HL-60 (cell line): ENCODE results near the gene SHC3.

ENCODE experiments used
- DNase-seq, 2 experiments: peaks; one replicate each; pipeline ENCODE4 v3.0.0-alpha.2; 2010 to 2020; ENCODE audit warnings: low read depth in 1 of 2, low spot score in 1 of 2
- H3K27ac ChIP-seq: fragments of 250-450 bp; sonication (Bioruptor Pico); replicated peaks from 2 replicates; pipeline ENCODE4 v1.5.1; 2020; ENCODE audit warnings: mild to moderate bottlenecking, moderate library complexity
- H3K27me3 ChIP-seq: fragments of 250-450 bp; sonication (Bioruptor Pico); 2 replicates; pipeline ENCODE4 v1.5.1; 2021; ENCODE audit warnings: mild to moderate bottlenecking, moderate library complexity; ENCODE audit not compliant: insufficient read depth, poor library complexity, severe bottlenecking
- H3K4me3 ChIP-seq: replicated peaks from 2 replicates; pipeline ENCODE4 v1.5.1; 2011; ENCODE audit warnings: mild to moderate bottlenecking, control low read depth, low read length; ENCODE audit not compliant: insufficient read depth
- GABPA ChIP-seq: IDR thresholded peaks from 2 replicates; pipeline ENCODE4 v1.6.1; 2012; ENCODE audit warnings: low read depth
- POLR2AphosphoS5 ChIP-seq: IDR thresholded peaks from 2 replicates; pipeline ENCODE4 v1.6.1; 2012; ENCODE audit warnings: low read depth
- REST ChIP-seq: IDR thresholded peaks from 2 replicates; pipeline ENCODE4 v1.6.1; 2012; ENCODE audit warnings: low read depth; ENCODE audit not compliant: insufficient replicate concordance
- SPI1 ChIP-seq: IDR thresholded peaks from 2 replicates; pipeline ENCODE4 v1.6.1; 2012; ENCODE audit warnings: low read depth, mild to moderate bottlenecking, borderline replicate concordance
- TF ChIP-seq, protein P1 (sequence below): IDR thresholded peaks from one replicate; pipeline ENCODE4 v1.5.1; 2011; ENCODE audit warnings: low read length, control low read depth, inconsistent platforms; ENCODE audit not compliant: insufficient read depth

The SHC3 gene

DNA sequence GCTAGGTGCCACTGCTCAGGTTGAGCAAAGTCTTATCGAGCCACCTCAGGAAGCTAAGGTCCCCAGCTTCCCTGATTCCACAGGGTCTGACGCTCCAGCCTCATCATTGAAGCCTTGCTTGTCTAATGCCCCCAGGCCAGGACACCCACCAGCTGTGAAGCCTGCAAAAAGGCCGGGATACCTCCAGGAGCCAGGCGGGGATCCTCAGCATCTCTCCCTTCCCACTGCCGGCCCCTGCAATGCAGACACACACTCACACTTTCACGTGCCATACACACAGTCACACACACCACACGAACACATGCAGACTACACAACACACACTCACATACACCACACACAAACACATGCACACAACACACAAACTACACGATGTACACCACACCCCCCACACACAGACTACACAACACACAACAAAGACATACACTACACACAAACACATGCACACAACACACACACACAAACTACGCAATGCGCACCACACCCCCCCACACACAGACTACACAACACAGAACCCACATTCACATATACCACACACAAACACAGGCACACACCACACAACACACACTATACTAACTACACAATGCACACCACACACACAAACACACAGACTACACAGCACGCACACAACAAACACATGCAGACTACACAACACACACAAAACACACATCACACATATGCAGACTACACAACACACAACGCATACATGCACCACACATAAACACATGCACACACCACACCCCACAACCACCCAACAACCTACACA, 205.2 kb downstream of the SHC3 start:
- Histone ChIP-seq H3K27me3 (no peaks in the 10 kb centered on the region), H3K4me3 (no peak overlapping the region), H3K27ac (no peak overlapping the region)
- TF ChIP-seq POLR2AphosphoS5: no peak
- TF ChIP-seq, protein P1, sequence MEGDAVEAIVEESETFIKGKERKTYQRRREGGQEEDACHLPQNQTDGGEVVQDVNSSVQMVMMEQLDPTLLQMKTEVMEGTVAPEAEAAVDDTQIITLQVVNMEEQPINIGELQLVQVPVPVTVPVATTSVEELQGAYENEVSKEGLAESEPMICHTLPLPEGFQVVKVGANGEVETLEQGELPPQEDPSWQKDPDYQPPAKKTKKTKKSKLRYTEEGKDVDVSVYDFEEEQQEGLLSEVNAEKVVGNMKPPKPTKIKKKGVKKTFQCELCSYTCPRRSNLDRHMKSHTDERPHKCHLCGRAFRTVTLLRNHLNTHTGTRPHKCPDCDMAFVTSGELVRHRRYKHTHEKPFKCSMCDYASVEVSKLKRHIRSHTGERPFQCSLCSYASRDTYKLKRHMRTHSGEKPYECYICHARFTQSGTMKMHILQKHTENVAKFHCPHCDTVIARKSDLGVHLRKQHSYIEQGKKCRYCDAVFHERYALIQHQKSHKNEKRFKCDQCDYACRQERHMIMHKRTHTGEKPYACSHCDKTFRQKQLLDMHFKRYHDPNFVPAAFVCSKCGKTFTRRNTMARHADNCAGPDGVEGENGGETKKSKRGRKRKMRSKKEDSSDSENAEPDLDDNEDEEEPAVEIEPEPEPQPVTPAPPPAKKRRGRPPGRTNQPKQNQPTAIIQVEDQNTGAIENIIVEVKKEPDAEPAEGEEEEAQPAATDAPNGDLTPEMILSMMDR: no peak
- DNase-seq: no peak

DNA sequence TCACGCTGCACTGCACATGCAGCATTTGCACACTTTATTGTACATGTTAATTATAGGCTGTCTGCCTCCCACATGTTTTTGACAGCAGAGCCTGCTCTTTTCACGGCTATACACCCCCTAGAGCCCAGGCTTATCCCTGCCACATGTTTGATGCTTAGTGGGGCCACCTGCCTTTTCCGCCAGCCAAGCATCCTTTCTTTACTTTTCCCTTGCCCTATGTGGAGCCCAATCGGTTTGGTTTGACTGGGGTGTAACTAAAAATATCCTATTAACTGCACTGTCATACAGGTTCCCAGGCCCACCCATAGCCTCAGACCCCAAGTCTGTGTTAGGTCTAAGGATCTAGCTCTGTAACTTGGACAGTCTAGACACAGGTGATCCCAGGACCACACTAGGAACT, 206.2 kb downstream of the SHC3 start:
- Histone ChIP-seq H3K27ac (no peak overlapping the region), H3K4me3 (no peak overlapping the region), H3K27me3 (no peaks in the 10 kb centered on the region)
- no peak for DNase-seq
- no peak for TF ChIP-seq POLR2AphosphoS5

GRCh38 chr9:88971131-88971960, 207.3 kb downstream of the SHC3 start:
- no peak for DNase-seq
- TF ChIP-seq SPI1: no peak
- TF ChIP-seq GABPA: no peak
- TF ChIP-seq, protein P1: no peak
- no peak for TF ChIP-seq POLR2AphosphoS5
- no peak for TF ChIP-seq REST

DNA sequence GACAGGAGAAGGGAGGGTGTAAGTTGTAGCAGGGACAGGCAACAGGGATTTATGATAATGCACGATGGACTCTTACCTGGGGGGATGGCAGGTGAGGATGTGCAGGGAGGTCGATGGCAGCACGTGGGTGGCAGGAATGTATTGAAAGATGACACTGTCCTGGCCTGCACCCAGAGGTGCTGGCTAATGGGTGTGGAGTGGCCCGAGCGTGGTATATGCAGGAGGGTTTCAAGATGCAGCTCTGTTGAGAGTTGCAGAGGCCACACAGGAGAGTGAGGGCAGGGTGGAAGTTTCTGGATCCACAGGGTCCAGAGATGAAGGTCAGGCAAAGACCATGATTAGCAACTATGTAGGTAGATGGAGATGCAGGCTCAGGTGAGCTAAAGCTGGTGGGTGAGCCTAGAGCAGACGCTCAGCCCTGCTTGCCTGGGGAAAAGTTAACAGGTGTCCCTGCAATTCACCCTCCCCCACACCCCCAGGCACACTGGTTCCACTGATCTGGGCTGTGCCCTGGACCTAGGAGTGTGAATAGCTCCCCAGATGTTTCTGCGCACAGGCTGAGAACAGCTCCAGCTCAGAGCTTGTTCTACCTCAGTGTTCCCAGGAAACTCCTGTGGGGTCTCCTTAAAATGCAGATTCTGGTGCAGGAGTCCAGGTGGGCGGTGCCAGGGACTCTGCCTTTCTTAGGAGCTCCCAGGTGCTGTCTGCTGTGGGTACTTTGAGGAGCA, 208.8 kb downstream of the SHC3 start:
- TF ChIP-seq, protein P1: no peak
- no peak for TF ChIP-seq REST
- TF ChIP-seq POLR2AphosphoS5: no peak
- TF ChIP-seq SPI1: no peak
- no peak for TF ChIP-seq GABPA
- DNase-seq: no peak
- Histone ChIP-seq H3K27me3 (no peaks in the 10 kb centered on the region), H3K27ac (no peak overlapping the region), H3K4me3 (no peak overlapping the region)

More at GRCh38 chr9:88971131-88971960, 207.3 kb downstream of the SHC3 start:
- Histone ChIP-seq H3K27me3 (no peaks in the 10 kb centered on the region), H3K4me3 (no peak overlapping the region), H3K27ac (no peak overlapping the region)
